ENCODE data around the gene MGAT5.

Gene MGAT5

DNA sequence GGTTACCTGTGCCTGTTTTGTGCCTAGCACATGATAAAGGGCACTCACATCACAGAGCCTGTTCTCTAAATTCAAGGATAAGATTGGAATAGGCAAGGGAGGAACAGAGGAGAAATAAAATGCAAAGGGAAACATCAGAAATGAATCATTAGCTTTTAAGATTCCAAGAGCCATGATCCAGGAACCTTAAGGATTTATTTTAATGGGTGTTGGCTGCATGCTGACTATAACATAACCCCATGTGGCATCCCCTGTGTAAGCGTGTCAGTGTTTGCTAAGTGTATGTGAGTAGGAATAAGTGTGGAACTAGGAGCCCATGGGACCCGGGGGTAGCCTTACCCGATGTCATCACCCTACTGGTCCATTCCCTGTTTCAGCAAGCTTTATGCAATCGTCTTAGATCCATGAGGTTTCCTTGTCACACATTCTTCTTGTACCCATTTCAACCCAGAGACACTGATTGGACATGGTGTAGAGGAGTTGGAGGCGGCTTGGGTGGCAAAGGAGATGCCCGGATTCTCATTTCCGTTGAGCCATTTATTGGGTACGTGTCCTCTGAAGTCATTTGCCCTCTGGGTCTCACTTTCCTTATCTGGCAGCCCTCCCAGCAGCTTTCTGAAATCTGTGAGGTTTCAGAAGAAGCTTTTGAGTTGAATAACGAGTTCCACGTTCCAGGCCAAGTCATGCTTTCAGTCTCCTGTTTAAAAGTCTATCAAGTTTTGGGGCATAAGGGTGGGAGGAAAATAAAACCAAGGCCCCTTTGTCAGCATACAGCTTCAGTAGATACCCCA is 117.0 kb downstream of the MGAT5 start:
- no peak for DNase-seq

DNA sequence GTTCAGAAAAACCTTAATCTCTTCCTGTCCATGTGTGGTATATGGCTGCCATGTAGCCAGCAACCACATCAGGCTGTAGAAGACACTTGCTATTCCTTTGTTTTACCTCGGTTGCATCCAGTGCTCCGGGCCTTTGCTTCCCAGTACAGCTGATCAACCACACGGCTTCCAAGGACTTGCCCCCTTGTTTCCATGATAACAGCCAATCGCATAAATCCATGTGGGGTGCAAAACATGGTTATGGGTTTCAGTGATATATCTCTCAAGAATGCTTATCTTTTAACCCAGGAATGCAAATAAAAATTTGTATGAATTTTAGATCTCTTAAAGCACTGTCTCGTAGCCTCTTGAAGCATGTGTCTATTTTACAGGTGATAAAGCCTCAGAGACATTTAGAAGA is 118.3 kb downstream of the MGAT5 start:
- DNase-seq, result peak; percentile 50

DNA sequence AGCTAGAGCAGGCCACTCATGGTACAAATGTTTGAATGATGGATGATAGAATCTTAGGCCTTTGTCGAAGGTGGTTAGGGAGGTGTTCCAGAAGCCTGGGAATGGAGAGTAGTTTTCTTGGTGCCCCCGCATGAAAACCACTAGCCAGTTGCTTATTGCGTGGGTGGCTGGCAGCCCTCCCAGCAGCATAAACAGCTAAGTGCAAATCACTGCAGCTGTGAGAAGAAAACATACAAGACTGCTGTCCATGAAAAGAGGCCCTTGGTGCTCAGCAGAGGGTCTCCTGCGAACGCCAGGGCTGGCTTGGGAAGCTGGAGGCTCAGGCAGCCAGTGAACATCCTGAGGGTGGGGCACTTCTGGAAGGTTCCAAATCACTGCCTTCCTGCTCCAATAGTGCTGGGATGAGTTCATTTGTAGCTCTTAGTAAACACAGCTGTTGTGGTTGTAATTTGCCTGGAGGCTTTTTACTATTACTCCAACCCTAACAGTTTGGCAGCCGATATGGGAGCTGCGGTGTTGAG is 118.8 kb downstream of the MGAT5 start:
- peak; percentile 60 for DNase-seq

DNA sequence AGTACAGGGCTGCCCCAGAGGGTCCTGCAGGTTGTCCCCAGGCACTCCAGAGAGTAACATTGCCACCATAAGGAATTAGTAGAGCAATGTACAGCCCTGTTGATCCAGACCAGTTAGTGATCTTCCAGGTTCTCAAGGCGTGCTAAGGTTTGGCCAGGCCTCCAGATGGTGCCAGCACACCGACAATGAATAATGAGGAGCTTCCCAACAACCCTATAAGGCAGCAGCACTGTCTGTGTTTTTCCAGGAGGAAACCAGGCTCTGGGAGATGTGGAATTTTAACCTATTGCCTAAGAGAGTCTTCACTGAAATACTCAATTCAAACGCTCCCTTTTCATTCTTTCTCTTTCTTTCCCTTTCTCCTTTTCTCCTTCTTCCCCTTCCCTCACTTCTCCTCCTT is 122.1 kb downstream of the MGAT5 start:
- DNase-seq, result peak; percentile 78

DNA sequence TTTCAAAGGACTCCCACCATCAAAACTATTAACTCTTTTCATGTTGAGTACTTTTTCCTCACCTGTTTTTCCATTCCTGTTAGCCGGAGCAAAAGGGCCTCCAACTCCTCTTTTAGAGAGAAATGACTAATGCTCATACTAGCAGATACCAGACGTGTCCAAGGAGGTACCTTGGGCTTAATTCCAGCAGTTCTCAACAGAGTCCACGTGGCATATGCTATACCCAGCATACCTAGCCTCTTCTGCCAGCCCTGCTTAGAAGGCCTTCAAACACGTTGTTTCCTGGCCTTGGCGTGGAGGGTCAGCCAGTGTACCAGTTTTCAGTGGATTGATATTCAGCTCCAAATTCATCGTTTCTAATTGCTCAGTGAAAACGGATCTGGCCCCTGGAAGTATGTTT is 123.9 kb downstream of the MGAT5 start:
- DNase-seq, result no peak

DNA sequence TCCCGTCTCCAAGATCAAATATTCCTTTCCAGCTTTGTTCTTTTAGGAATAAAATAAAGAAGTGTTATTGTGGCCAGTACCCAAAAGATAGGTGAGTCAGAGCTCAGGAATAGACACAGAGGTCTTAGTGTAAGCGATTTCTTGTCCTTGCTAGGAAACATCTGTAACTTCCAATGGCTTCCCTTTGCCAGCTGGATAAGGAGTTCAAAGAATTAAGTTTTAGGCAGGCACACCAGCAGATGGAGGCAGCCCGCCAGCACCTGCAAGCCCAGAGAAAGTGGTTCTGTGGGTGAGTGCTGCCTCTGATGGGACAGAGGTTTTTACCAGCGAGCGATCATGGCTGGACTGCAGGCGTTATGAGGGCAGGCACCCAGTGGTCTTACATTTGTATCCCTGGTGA is 125.4 kb downstream of the MGAT5 start:
- peak; percentile 43 for DNase-seq

DNA sequence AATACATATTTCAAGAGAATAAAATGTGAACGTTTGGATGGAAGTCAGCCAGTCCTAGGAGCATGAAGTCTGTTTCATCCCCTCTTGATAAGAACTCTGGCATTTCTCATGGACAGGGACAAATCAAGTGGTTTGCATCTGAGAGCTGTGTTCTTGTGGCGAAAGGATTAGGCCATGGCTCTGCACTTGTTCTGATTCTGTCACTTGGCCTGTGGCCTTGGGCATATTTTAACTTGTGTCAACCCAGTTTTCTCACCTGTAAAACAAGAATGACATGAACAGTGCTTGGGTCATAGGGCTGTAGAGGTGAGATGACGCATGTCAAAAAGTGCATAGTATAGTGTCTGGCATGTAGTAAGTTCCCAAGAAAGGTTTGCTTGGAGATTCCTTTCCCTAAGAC is 125.8 kb downstream of the MGAT5 start:
- DNase-seq, result no peak

DNA sequence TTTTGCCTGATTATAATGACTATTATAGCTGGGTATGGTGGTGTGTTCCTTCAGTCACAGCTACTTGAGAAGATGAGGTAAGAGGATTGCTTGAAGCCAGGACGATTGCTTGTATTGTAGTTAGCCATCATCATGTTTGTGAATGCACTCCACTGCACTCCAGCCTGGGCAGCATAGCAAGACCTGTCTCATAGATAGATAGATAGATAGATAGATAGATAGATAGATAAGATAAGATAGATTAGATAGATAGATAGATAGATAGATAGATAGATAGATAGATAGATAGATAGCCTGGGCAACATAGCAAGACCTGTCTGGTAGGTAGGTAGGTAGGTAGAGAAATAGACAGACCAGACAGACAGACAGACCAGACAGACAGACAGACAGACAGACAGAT is 127.3 kb downstream of the MGAT5 start:
- DNase-seq, result no peak

DNA sequence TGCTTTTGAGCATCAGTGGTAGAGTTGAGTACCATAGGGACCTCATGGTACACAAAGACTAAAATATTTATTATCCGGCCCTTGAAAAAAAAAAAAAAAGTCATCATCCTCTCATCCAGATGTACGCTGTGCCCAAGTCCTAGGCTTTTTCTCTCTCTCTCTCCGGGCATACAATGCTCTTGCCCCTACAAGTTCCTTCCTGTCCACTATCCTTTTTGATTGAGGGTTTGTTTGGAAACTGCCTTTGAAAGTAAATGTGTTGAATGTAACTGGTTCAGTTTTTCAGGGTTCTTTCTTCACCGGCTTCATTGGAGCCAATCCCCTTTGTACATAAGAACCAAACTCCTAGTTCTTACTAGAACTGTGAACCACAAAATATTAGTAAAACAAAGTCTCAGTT is 130.3 kb downstream of the MGAT5 start:
- DNase-seq, result no peak

DNA sequence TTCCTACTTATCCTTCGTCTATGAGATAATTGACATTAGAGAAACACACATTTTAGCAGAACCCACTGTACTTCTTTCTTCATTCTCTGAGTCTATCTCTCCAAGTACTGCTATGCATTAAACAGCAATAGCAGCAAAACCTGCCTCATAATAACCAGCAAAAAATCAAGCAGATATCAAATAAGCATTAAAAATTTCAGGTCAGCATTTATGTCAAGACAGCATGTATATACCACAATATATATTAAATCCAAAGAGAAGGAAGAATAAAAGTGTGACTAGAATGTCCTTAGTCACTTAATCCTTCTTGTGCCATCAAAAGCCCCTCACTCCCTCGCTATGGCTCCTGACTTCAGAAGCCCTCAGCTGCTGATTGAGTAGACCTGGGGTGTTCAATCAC is 131.3 kb downstream of the MGAT5 start:
- no peak for DNase-seq

DNA sequence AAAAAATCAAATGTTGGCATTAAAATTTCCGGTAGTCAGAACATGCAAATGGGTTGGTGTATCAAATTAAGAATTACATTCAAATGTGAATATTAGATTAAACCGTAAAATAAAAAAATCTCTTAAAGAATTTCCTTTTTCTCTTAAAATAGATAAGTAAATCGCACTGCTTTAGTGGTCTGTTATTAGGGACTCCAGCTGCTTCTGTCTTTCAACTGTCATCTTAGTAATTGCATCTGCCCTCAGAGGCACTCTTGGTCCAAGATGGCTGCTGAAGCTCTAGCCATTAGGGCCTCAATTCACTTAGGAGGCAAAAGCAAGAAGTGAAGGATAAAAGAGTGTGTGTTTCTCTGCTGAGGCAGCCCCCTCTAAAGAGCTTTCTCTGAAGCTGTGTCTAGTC is 132.4 kb downstream of the MGAT5 start:
- no peak for DNase-seq

DNA sequence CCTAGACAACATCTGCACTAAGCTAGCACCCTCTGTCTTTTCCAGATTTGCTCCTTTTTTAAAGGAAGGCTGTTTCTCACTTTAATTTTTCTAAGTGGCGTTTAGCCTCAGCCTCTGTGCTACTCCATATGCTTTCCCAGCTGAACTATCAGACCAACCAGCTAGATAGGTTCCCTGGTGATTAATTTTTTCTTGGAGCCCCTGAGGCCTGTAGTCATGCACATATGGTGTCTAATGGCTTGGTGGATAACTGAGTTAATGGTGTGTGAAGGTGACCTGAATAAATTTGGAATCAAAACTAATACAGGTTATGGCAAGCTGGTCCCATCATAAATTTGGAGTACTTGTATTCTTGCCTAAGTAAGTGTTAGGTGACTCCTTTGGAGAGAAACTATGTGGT is 135.5 kb downstream of the MGAT5 start:
- no peak for DNase-seq

DNA sequence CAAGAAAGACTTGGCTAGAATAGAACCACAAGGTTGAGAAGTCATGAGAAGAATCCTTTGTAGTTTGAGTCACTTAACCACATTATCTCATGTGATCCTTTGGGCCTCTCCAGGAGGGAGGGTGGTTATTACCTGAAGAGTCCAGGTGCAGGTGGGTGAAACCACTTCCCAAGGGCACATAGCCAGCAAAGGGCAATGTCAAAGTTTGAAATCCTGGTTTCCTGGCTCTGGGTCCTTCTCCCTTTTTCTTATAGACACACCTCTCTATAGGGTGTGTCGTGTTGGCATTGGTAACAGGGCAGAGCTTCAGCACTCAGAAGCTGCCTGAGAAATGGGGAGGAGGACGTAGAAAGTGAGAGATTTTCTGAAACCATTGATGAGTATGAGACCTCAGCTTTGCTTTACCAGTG is 137.9 kb downstream of the MGAT5 start:
- DNase-seq, result no peak

DNA sequence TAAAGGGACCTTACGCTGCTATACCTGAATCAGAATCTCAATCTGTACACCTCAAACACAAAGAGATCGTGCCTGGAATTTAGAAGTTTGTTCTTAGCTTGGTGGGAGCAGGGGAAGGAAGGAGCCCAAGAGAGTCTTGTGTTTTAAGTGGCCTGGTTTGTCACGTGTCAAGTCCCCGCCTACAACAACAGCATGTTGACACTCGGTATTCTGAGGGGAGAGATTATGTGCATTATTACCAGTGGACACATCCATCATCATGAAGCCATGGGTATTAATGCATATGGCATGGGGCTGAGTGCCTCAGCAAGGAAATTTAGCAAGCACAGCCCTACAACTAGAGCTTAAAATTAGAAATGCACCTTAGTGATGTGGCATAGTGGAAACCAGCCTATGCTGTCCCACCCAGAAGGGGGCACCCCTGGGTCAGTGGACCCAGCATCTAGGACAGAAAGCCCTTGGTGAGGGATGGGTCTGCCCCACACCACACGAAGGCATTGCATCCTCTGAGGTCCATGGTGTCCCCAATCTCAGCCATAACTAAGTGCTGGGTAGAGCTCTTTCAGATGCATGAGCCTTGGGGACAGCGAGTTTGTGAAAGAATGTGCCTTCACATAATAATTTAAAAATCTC is 138.7 kb downstream of the MGAT5 start:
- no peak for DNase-seq

DNA sequence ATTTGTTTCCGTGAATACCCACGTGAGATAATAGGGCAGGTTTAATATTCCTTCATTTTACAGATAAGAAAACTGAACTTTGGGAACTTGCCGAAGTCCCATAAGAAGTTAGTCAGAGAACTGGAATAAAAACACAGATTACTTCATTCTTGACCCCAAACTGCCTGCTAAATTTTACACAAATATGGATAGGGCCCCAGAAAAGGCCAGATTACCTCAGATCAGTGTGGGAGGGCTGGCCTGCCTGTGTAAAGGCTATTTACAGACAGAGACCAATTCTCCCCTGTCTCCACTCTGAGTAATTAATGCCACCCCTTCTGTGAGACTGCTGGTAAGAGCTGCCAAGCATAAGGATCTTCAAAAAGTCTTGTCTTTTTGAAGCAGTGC is 139.2 kb downstream of the MGAT5 start:
- no peak for DNase-seq

DNA sequence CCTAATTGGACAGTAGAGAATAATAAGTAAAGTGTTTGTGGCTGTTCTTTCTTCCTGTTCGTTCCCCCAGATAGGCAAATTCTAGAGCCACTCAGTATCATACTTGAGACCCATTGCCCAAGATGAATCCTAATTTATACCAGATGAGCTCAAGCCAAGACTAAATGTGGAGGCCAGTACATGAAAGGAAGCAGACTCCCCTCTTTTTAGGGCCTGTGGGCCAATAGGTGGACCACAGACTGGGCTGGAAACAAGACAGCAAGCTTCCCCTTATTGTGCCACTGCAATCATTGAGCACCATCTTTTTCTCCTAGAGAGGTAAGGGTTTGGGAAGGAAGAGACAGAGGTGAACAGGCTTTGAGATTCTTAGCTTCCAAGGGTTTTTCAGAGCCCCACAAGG is 141.9 kb downstream of the MGAT5 start:
- no peak for DNase-seq

DNA sequence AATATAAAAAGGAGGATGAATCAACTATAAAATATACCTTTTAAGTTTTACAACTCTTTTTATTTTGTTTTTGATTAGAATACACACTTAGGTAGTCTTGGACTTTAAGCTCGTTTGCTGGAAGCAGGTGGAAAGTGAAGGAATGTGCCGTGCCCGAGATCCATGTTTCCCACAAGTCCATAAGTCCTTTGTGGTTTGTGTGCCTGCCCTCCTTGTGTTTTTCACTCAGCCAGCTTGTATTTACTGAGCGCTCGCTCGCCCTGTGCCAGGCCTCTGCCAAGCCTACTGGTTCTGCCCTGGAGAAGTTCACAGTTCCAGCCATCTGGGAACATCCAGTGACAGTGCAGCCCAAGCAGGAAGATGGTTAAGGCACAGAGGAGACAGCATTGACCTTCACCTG is 142.6 kb downstream of the MGAT5 start:
- DNase-seq, result no peak

DNA sequence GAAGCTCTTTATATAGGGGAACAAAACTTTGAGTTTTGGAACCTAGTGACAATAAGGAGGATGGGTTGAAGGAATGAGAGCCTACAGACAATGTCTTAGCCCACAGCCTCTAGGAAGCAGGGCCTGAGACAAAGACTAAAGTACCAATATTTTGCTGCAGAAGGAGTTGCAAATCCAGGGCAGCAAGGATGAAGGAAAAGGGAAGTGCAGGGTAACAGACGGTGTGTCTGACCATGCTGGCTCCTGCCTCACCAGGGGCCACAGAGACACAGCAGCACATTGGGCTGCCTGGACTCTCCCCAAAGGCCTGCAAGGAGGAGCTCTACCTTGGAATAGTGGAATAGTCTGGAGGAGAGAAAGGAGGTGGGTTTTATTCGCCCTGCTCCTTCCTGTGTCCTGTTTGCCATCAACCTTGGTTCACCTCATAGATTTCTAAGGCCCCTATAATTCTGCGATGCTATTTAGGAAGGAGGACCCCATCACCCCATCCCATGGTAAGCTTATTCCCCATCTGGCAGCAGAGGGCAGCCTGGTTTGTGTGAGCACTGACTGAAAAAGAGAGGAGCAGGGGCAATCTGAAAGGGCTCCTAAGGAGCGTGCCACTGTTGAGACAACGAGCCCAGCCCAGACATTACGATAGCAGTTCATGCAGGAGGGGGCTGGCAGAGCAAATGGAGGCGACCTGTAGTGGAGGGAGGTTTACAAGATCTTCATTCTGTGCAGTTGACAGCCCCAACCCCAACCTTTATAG is 143.4 kb downstream of the MGAT5 start:
- no peak for DNase-seq

DNA sequence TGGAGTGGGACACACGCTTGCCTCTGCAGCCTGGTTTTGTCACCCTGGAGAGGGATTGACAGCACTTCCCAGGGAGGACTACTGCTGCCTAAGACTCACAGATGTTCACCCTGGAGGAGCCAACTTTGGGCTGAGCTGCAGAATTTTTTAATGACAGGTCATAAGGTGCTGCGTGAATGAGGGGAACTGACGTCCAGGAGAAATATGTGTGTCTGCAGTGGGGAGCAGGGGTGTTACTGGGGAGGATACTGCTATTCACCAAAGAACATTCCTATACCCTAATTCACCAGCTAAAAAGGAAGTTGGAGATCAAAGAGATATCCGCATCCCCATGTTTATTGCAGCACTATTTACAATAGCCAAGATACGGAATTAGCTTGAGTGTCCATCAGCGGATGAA is 144.4 kb downstream of the MGAT5 start:
- DNase-seq, result peak; percentile 83

DNA sequence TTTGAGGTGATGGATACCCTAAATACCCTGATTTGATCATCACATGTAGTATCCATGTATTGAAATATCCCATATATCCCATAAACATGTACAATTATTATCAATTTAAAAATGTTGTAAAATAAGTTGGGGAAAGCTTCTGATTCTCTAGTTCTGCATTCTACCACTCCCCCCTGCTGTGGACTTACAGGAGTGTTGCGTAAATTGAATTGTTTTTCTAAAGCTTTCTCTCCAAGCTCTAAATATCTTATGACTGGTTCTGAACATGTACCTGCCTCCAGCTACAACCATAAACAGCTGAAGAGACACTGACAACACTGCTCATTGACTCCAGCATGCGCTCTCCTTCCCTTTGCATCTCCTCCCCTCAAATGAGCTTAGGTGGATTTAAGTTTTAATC is 145.2 kb downstream of the MGAT5 start:
- DNase-seq, result no peak

DNA sequence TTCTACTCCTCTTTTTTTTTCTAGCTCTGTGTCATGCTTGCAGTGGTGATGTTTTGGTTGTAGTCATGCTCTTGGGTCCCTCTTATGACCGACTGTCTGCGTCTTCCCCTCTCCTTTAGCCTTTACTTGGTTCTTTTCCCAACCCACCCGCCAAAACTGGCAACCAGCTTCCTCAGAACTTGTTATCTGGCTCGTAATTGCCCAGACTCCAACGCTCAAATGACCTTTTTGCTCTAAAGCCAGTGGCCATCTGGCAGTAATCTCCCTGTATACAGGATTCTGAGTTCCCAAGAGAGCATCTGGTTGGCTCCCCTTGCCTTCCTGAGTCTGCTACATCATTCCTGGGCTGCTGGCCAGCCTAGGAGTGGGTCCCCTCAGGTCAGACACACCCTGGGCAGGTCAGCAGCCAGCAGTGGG is 147.2 kb downstream of the MGAT5 start:
- DNase-seq, result peak; percentile 45

DNA sequence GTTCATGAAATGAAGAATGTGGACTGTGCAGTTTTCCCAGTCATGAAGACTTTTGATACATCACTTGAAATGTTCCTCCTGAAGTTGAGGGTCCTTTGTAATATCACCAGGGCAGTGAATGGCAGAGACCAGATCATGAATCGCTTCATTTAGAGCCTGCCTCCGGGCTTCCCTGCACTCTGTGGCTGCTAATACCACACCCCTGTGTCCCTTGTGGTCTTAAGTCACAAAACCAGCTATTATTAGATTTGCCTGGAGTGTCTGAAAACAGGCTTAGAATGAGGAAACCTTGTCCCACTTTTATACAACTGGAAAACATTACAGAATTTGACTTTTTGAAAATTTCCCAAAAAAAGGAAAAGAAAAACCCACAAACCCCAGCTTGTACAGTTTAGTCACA is 147.9 kb downstream of the MGAT5 start:
- DNase-seq, result no peak

DNA sequence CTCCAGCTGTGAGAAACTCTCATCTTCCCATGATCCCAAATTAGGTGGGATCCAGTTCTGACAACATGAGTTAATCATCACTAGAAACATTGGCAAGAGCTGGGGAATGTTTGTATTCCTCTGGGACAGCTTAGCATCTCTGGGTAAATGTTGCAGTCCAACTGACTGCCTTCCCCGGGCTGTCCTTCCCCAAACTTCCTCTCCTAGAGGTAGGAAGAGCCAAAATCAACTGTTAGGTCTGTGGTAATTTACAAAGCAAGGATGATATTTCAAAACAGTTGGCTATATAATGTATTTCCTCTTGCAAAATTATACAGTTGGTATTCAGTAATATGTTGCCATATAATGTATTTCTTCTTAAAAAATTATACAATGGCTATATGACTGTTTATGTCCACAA is 148.5 kb downstream of the MGAT5 start:
- peak; percentile 90 for DNase-seq

DNA sequence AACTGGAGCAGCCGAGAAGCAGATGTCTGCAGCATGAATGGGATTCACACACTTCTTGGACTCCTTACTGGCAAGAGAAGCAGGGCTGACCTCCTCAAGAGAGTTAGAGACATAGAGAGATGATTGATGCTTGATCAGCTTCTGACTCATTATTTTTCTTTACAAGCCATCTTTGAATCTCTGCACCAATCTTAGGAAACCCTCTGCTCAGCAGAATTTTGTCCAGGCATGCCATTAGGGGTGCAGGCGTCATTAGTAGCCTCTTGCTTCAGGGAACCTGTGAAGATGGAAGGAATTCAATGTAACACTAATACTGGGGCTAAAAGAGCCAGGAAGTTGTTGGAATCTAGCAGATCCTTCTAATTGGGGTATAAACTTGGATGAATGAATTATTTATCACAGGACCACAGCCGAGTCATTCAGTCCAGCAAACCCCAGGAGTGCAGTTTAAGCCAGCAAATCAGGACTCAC is 151.8 kb downstream of the MGAT5 start:
- peak; percentile 84 for DNase-seq

All from fibroblast of upper back skin (primary cell).